HS-5 (cell line): Measurements from ENCODE around the gene SFT2D3.
"Not testable (repeated sequence)": the region's sequence is repeated elsewhere in the genome, so short reads cannot be mapped to it uniquely, and the experiment has no call there.

Source experiments
- DNase-seq: peaks from one replicate; pipeline ENCODE4 v3.0.0-alpha.2; 2012; ENCODE audit warnings: low read depth

Gene SFT2D3

GRCh38 chr2:127743477-127744026 is 42.3 kb downstream of the SFT2D3 start:
- DNase-seq, result no peak

- no peak for DNase-seq
These were observed 46.3 kb downstream of the SFT2D3 start for GRCh38 chr2:127747621-127748020.

- not testable (repeated sequence) for DNase-seq
These were observed 48.2 kb downstream of the SFT2D3 start for GRCh38 chr2:127749537-127749936.

- DNase-seq, result no peak
These were observed 52.1 kb downstream of the SFT2D3 start for GRCh38 chr2:127753374-127753773.

GRCh38 chr2:127754186-127754585 is 52.9 kb downstream of the SFT2D3 start:
- no peak for DNase-seq
